ENCODE data around the gene S100A11.
A peak's percentile ranks its signal among the peaks of the same experiment; 100 is the strongest.

- TF ChIP-seq POLR2A (IDR thresholded peaks at IDR 0.05; ENCODE audit: low read depth, low read length) (peak; percentile 82), POLR2AphosphoS5 (IDR thresholded peaks at IDR 0.05; ENCODE audit: low read depth, low read length) (peak; percentile 68)
These were observed 11.1 kb upstream of the S100A11 start for GRCh38 chr1:152047730-152048415.

Data from GM12892 (cell line).